PFSK-1 (cell line): Measurements from ENCODE around the gene RUNX1.

Experiments used
- FOXP2 ChIP-seq: optimal IDR thresholded peaks from 2 replicates; pipeline ENCODE3; 2011; ENCODE audit warnings: borderline replicate concordance, control low read depth, inconsistent platforms; ENCODE audit not compliant: insufficient read depth; ENCODE audit errors: extremely low read length, extremely low read depth
- POLR2AphosphoS5 ChIP-seq: IDR thresholded peaks from 2 replicates; pipeline ENCODE4 v1.6.1; 2012; ENCODE audit warnings: low read depth, mild to moderate bottlenecking, control low read depth, low read length, moderate library complexity
- REST ChIP-seq, 2 experiments: IDR thresholded peaks; 2 replicates each; pipeline versions ENCODE4 v1.6.1 to v1.8.0; 2011 to 2012; ENCODE audit warnings: low read depth in 2 of 2, low read length in 2 of 2, control low read depth in 1 of 2, inconsistent platforms in 1 of 2, mild to moderate bottlenecking in 1 of 2, moderate library complexity in 1 of 2; ENCODE audit not compliant: insufficient read depth in 1 of 2
- SIN3A ChIP-seq: IDR thresholded peaks from 2 replicates; pipeline ENCODE4 v1.6.1; 2012; ENCODE audit warnings: mild to moderate bottlenecking, low read length, moderate library complexity, borderline replicate concordance; ENCODE audit not compliant: insufficient read depth
- TAF1 ChIP-seq: IDR thresholded peaks from 2 replicates; pipeline ENCODE4 v1.6.1; 2012; ENCODE audit warnings: low read length, control low read depth, borderline replicate concordance; ENCODE audit not compliant: insufficient read depth

RUNX1 gene

GRCh38 chr21:34944015-34944755 lies 104.9 kb downstream of the RUNX1 start:
- TF ChIP-seq POLR2AphosphoS5 (no peak), REST (IDR thresholded peaks at IDR 0.05; ENCODE audit: insufficient read depth in 1 of 2, low read depth in 2 of 2, low read length in 2 of 2) (no peak), SIN3A (no peak), TAF1 (no peak), FOXP2 (no peak)

- TF ChIP-seq SIN3A, result no peak
- no peak for TF ChIP-seq TAF1
- TF ChIP-seq REST (IDR thresholded peaks at IDR 0.05; ENCODE audit: insufficient read depth in 1 of 2, low read depth in 2 of 2, low read length in 2 of 2), result no peak
- no peak for TF ChIP-seq FOXP2
- no peak for TF ChIP-seq POLR2AphosphoS5
Observed at GRCh38 chr21:34942911-34943310, 106.2 kb downstream of the RUNX1 start.

GRCh38 chr21:34941162-34941561 lies 107.9 kb downstream of the RUNX1 start:
- no peak for TF ChIP-seq SIN3A
- no peak for TF ChIP-seq REST (IDR thresholded peaks at IDR 0.05; ENCODE audit: insufficient read depth in 1 of 2, low read depth in 2 of 2, low read length in 2 of 2)
- TF ChIP-seq FOXP2, result no peak

- TF ChIP-seq REST (IDR thresholded peaks at IDR 0.05; ENCODE audit: insufficient read depth in 1 of 2, low read depth in 2 of 2, low read length in 2 of 2), result no peak
- no peak for TF ChIP-seq SIN3A
- no peak for TF ChIP-seq TAF1
- TF ChIP-seq FOXP2, result no peak
- no peak for TF ChIP-seq POLR2AphosphoS5
Observed at GRCh38 chr21:34939673-34940331, 109.3 kb downstream of the RUNX1 start.
